ENCODE data around the gene APOL2.
"Not testable (repeated sequence)": the region's sequence is repeated elsewhere in the genome, so short reads cannot be mapped to it uniquely, and the experiment has no call there.

Gene APOL2

GRCh38 chr22:36243986-36244385, 4.7 kb upstream of the APOL2 start:
- DNase-seq (ENCODE audit: low read depth): no peak

- DNase-seq (ENCODE audit: low read depth): no peak
Measured at GRCh38 chr22:36239150-36239400, 252 bp downstream of the APOL2 start.

- no peak for DNase-seq (ENCODE audit: low read depth)
Measured at GRCh38 chr22:36238373-36239149, 766 bp downstream of the APOL2 start.

- no peak for DNase-seq (ENCODE audit: low read depth)
Measured at GRCh38 chr22:36237462-36238372, 1.6 kb downstream of the APOL2 start.

- no peak for DNase-seq (ENCODE audit: low read depth)
Measured at GRCh38 chr22:36236388-36237319, 2.7 kb downstream of the APOL2 start.

GRCh38 chr22:36235585-36235984, 3.7 kb downstream of the APOL2 start:
- DNase-seq (ENCODE audit: low read depth): no peak

GRCh38 chr22:36234919-36235318, 4.4 kb downstream of the APOL2 start:
- no peak for DNase-seq (ENCODE audit: low read depth)

- no peak for DNase-seq (ENCODE audit: low read depth)
Measured at GRCh38 chr22:36234213-36234612, 5.1 kb downstream of the APOL2 start.

- no peak for DNase-seq (ENCODE audit: low read depth)
Measured at GRCh38 chr22:36233796-36234195, 5.5 kb downstream of the APOL2 start.

- DNase-seq (ENCODE audit: low read depth): no peak
Measured at GRCh38 chr22:36232715-36233401, 6.5 kb downstream of the APOL2 start.

- DNase-seq (ENCODE audit: low read depth): not testable (repeated sequence)
Measured at GRCh38 chr22:36231051-36231450, 8.3 kb downstream of the APOL2 start.

- DNase-seq (ENCODE audit: low read depth): not testable (repeated sequence)
Measured at GRCh38 chr22:36229649-36230048, 9.7 kb downstream of the APOL2 start.

- no peak for DNase-seq (ENCODE audit: low read depth)
Measured at GRCh38 chr22:36228944-36229343, 10.4 kb downstream of the APOL2 start.

GRCh38 chr22:36228369-36228768, 11.0 kb downstream of the APOL2 start:
- DNase-seq (ENCODE audit: low read depth): not testable (repeated sequence)

- DNase-seq (ENCODE audit: low read depth): no peak
Measured at GRCh38 chr22:36227806-36228205, 11.5 kb downstream of the APOL2 start.

- no peak for DNase-seq (ENCODE audit: low read depth)
Measured at GRCh38 chr22:36227396-36227795, 11.9 kb downstream of the APOL2 start.

GRCh38 chr22:36226189-36226588, 13.1 kb downstream of the APOL2 start:
- no peak for DNase-seq (ENCODE audit: low read depth)

- no peak for DNase-seq (ENCODE audit: low read depth)
Measured at GRCh38 chr22:36225333-36225922, 13.9 kb downstream of the APOL2 start.

GRCh38 chr22:36224245-36224644, 15.1 kb downstream of the APOL2 start:
- DNase-seq (ENCODE audit: low read depth): no peak

GRCh38 chr22:36223504-36223903, 15.8 kb downstream of the APOL2 start:
- DNase-seq (ENCODE audit: low read depth): no peak

GRCh38 chr22:36222887-36223450, 16.4 kb downstream of the APOL2 start:
- no peak for DNase-seq (ENCODE audit: low read depth)

Data from T follicular helper cell (primary cell).